SKM-1 (cell line): ENCODE data around the gene ABCC11.
"Not testable (repeated sequence)": the region's sequence is repeated elsewhere in the genome, so short reads cannot be mapped to it uniquely, and the experiment has no call there.

Experiments
- DNase-seq: peaks from one replicate; lab custom pipeline; 2025; ENCODE audit not compliant: unreplicated experiment; lab: John Stamatoyannopoulos, UW

ABCC11 gene

DNA sequence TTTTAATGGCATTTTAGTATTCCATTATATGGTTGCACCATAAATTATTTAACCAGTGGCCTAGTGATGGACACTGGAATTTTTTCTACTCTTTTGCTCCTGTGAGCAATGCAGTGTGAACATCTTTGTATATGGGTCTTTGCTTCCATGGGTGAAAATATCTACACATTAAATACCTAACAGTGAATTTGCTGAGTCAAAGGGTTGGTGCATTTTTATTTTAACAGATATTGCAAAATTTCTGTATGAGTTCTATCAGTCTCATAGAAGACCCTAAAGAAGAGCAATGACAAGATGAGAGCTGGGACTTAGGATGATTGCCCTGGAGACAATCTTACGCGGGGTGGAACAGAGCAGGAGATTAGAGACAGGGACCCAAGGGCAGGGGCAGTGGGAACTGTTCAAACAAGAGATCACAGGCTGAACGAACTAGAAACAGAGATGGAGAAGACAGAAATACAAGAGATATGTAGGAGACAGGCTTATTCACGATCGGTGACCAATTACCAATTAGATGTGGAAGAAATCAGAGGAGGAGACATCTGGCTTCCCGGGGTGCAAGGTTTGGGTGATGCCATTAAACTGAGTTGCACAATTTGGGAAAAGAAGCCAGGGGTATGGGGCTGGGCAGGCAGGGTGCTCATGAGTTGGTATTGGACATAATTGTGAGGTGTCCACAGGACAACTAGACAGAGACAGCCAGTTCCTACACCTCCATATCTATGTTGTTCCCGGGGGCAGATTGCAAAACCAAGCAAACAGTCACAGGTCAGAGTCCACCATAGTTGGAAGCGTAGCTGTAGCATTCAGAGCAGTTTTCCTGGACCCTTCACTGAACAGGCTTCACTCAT is 43.1 kb downstream of the ABCC11 start:
- DNase-seq: no peak

DNA sequence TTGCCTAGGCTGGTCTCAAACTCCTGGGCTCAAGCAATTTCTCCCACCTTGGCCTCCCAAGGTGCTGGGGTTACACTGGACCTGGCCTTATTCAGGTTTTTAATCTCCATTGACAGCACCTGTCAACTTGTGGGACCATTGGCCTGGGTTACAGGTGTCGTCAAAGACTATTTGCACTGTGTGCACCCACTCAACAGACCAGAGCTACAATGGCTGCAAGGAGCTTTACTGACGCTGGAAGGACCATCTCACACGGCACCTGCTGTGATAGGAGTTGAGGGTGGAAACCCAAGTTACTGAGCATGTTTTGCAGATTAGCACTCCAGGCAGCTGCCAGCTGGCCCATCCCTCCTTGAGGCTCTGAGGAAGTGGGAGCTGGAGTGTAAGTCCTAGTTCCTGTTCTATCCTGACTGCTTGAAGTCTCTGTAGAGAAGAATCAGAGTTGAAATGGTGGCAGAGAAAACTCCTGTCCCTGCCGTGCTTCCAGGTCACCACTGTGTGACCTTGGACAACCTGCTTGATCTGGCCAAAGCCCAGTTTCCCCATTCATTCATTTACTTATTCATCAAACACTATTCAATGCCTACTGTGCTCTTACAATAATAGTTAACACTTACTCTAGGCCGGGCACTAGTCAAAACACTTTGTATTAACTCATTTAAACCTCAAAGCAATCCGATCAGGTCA is 45.7 kb downstream of the ABCC11 start:
- no peak for DNase-seq

DNA sequence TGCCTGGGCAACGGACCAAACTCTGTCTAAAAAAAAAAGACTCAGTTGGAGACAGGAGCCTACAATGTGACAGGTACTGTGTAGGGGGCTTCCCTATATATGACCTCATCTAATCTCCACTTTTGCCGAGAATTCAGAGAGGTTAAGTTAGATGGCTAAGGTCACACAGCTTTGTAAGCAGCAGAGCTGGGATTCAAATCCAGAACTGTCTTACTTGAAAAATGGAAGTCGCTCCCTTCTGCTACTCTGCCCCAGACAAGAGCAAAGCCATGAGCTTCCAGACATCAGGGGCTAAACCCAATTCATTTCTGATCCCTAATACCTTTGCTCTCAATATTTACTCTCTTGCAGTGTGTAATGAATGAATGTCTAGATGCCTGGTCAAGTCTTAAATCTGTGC is 50.0 kb downstream of the ABCC11 start:
- peak; percentile 97 for DNase-seq

DNA sequence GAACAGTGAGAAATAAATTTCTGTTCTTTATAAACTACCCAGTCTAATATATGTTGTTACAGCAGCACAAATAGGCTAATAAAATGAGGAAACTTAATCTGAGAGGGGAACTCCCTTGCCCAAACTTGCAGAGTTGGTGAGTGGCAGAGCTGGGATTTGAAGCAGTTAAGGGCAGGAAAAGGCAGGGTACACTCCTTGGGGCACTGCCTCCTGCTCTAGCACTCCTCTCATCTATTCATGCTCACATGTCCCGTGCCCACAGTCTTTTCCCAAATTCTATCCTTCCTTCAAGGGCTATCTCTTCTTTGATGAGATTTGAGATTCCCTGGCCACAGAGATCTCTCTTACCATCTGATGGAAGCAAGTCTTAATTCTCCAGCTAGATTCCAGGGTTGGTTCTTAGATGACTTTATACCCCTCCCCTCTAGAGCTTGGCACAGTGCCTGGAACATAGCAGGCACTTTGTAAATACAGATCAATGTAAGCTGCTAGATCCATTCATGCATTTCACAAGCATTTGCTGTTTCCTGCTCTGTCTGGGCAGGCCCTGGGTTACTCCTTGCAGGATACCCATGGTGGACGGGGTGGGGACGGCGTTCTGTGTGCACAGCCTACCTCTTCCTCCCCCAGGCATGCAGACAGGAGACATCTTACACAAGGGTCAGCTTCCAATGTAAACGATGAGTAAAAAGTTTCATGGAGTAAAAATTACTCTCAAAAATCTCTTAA is 52.3 kb downstream of the ABCC11 start:
- no peak for DNase-seq

DNA sequence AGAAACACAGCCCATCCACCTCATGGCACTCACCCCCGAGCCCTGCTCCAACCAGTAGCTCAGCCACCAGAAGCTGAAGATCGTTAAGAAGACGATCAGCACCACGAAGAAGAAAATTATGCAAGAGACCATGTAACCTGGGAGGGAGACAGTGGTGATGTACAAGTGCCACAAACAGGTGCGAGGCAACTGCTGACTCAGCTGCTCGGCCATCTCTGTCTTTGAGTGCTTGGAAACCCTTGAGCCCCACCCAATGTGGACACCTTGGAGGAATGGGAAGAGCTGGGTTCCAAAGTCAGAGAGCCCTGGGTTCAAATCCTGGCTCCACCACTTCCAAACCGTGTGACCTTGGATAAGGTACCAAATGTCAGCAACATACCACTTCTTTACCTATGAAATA is 53.5 kb downstream of the ABCC11 start:
- no peak for DNase-seq

DNA sequence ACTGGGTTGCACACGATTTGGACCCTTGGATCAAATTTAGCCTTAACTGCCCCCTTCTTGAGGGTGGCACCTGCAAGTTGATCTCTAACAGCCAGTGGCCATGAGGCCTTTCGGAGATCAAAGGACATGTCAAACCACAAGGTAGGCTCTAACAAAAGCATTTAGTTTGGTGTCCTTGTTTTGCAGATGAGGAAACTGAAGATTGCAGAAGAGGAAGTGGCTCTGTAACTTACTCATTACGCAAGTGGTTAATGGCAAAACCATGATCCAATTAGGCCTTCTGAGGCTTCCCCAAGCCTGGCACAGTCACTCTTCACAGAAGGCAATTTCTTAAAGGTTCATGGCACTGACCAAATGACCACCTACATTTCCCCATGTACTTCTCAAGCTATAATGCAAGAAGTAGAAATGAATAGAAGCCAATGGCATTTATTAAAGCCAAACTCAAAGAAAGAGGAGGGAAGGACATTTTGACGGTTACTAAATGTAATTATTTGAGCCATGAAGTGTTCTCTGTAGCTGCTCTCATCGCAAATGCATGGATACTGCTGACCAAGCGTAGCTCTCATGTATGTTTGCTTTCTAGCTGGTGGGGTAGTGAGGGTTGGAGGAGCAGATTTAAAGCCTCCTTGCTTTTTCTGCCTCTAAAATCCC is 58.8 kb downstream of the ABCC11 start:
- peak; percentile 84 for DNase-seq

DNA sequence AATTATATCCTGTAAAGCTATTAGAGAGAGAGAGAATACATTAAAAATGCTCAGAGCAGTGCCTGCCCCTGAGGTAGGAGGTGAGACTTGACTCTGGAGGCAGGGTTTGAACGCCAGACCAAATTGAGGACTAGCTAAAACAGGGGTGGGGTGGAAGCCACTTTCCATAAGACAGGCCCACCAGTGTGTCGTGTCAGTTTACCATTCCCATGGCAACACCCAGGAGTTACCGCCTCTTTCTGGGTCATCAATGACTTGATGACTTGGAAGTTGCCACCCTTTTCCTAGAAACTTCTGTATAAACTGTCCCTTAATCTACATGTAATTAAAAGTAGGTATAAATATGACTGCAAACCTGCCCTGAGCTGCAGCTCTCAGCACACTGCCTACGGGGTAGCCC is 59.6 kb downstream of the ABCC11 start:
- DNase-seq: no peak

DNA sequence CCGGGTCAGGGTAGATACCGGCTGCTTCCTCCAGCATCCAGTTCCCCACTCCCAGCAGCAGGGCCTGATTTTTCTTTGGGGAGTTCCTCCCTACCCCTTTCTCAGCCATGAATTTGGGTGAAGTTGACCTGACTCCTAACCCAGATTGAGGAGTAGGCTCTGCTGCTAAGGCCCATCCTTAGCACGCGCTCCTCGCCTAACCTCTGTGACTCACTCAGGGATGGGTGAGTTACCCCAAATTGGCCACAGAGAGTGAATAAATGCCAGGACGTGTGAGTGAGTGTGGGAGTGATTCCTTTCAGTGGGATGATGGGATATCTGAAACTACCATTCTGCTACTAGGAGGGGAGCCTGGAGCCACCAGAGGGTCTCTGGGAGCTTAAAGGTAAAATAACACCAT is 62.7 kb downstream of the ABCC11 start:
- DNase-seq: no peak

DNA sequence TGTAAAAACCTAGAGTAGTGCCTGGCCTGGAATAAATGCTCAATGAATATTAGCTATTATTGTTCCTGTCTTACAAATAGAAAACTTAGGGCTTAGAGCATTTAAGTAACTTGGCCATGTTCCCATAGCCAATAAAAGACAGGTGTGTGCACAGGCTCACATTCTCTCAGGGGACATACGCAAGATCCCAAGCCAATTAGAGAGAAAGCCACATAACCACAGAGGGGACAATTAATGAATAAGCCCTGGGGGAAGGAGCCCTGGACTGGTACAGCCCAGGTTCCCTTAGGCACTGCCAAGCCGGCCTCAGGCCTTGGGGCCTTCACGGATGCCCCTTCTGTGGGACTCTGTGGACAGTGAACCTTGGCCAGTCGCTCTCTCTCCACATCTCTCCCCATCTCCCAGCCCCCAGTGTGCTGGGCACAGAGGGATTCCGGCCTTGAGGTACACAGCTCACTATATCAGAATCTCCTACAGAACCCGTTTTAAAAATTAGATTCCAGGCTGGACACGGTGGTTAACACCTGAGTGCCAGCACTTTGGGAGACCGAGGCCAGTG is 64.3 kb downstream of the ABCC11 start:
- no peak for DNase-seq

DNA sequence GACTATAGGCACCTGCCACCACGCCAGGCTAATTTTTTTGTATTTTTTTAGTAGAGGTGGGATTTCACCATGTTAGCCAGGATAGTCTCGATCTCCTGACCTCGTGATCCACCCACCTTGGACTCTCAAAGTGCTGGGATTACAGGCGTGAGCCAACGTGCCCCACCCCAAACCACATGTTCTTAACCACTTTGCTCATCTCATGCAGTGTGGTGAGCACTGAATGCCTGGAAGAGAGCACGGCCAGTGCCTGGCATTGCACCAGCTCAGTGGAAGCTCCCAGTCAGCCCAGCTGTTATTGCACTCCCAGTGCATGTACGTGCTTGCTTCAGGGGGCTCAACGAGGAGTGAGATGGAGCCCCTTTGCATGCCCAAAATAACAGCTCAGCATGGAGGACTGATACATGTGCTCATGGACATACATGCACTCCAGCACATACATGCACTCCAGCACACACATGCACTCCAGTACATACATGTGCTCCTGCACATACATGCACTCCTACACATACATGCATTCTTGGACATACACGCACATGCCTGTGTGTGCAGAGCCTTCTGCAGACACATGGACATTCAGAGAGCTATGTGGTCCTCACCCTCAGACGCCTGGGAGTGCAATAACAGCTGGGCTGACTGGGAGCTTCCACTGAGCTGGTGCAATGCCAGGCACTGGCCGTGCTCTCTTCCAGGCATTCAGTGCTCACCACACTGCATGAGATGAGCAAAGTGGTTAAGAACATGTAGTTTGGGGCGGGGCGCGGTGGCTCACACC is 65.4 kb downstream of the ABCC11 start:
- not testable (repeated sequence) for DNase-seq

DNA sequence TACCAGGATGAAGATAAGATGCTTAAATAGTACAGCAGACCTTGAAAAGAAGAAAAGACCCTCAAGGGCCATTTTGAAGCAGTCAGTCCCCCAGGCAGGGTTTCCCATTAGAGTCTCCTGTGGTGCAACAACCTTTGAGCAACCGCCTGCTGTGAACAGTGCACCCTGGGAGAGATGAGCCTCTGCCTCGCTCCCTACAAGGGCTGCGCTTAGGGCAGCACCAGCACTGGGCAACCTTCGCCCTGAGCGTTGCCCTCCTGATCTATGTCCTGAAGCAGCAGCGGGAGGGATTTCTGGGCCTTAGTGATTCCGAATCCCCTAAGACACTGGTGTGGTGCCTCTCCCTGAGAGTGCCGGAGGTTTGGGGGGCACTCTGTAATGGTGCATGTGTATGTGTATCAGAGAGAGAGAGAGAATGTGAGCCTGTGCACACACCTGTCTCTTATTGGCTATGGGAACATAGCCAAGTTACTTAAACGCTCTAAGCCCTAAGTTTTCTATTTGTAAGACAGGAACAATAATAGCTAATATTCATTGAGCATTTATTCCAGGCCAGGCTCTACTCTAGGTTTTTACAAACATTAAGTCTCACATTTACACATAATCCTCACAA is 66.4 kb downstream of the ABCC11 start:
- no peak for DNase-seq

DNA sequence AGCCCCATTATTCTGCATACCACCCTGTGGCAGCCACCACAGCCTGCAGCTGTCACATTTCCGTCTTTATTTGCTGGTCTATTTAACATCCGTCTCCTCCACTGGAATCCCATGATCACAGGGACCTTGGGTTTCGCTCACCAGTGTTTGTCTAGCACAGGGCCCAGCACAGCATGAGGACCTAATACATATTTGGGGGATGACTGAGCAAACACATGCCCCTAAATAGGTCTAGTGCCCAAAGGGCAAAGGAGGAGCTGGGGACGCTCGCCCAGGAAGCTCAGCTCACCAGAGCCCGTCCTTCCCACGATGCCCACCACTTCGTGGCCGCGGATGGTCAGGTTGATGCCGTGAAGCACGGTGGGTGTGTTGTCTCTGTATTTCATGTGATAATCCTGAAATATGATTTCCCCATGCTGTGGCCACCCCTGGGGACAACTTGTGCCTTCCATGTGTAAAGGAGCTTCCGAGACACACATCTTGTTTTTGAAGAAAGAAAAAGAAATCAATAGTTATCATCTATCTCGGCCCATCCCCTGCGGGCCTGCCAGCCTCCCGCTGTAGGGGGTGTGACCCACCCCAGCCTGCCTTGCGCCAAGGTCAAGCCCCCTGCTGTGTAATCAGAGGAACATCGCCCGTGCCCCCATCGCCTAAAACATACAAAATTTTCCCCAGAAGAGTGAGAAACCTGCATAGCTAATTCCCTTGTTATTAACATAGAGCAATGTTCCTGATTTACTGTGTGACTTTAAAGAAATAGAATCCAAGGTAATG is 70.5 kb downstream of the ABCC11 start:
- no peak for DNase-seq

DNA sequence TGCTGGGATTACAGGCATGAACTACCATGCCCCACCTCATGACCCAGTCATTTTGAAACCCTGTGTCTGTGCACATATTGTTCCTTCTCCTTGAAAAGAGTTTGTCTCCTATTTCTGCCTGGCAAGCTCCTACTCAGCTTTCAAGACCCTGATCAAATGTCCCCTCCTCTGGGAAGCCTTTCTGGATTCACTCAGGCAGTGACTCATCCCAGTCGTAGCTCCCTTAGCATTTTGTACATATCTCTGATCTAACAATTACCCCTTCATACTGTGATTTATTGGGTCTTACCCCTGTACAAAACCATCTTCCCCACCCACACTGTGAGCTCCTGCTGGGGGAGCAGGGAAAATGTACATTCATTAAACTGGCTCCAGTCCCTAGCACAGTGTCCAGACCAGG is 73.5 kb downstream of the ABCC11 start:
- DNase-seq: no peak

DNA sequence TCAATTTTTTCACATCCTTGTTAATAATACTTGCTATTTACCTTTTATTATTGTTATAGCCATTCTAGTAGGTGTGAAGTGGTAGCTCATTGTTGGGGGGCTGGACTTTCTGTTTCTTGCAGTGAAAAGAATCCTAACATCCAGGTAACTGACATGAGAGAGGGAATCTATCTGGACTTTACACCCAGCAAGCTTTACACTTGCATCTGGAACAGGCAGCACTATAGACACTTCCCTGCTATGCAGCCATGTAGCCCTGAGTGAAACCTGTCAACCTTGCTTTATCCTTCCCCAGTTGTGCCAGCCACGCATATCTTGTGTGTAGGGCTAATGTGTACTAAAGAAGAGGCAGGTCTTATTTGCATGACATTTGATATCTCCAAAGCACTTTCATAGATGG is 74.7 kb downstream of the ABCC11 start:
- no peak for DNase-seq

DNA sequence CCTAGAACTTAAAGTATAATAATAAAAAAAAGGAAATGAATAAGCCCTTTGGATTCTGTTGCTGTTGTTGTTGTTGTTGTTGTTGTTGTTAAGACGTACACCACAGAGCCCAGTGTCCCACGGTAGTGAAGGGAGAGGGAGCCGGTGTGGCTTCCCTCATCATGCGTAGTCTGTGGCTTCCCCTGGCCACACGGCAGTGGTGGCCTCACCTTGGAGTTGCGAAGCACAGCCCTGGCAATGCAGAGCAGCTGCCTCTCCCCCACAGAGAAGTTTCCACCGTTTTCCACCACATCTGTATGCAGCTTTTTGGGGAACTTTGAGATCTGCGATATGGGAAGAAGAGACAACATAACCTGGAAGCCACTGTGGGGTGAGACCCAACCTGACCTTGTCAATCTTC is 77.4 kb downstream of the ABCC11 start:
- no peak for DNase-seq

DNA sequence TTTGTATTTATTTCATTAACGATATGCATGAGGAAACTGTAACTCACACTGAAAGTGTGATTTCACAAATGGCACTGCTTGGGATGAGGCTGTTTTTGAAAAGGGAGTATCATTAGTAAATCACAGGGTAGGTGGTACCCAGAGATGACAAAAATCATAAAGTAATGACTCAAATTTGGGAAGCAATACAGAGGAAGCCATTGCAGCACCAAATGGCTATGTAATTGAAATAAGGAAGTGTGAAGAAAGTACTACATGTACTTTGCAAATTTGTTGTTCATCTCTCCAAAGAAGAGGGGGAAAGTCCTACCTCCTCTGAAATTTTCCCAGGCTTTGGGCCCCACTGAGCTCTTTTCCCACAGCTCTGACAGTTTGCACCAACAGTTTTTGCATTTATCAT is 79.3 kb downstream of the ABCC11 start:
- no peak for DNase-seq

DNA sequence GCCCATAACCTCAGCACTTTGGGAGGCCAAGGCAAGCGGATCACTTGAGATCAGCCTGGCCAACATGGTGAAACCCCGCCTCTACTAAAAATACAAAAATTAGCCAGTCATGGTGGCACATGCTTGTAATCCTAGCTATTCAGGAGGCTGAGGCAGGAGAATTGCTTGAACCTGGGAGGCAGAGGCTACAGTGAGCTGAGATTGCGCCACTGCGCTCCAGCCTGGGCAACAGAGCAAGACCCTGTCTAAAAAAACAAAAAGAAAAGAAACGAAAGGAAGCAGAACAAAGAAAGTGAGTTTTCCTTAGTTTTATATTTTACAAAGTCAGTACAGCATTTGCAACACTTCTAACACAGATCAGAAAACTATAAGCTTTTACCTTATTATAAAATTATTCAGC is 80.7 kb downstream of the ABCC11 start:
- not testable (repeated sequence) for DNase-seq

DNA sequence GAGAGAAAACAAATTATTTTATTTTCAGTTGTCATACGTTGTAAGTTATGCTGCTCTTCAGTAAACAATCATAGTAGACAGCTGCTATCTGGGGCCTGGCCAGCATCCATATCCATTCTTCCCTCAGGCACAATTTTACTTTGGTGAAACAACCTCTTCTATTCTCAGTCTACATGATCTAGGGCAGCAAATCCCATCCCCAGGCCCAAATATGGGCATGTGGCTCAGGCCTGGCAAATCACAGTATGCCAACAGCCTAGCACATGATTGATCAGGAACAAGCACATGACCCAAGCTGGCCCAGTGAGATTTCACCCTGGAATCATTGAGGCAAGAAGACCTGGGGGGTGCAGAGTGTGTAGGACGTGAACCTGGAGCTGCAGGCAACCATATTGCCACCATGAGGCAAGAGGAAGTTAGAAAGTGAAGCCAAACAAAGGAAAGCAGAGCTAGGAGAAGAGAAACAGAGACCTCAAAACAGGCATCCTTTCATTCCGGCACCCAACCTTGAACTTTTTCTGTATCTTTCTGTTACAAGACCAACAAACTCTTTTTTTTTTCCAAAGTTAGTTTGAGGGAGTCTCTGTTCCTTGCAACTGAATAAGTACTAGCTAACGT is 81.3 kb downstream of the ABCC11 start:
- DNase-seq: no peak
